ENCODE data around the gene FGF5. TPM values are rescaled to one million over a fixed set of nuclear protein-coding genes. Genes with fewer than 3 reads are reported as not detected.

Gene FGF5
- total RNA-seq, 1 experiment from 2014 or later, result not detected

DNA sequence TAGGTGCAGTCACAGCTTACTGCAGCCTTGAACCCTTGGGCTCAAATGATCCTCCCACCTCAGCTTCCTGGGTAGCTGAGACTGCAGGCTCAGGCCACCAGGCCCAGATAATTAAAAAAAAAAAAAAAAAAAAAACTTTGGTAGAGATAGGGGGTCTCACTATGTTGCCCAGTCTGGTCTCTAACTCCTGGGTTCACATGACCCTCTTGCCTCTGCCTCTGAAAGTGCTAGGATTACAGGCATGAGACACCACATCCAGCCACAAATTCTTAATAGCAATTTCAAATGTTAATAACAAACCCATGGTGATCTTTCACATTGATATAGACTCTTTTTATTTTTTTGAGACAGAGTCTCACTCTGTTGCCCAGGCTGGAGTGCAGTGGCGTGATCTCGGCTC is 12.3 kb upstream of the FGF5 start:
- Histone ChIP-seq H3K23ac (ENCODE audit: insufficient read length, low read depth, low read length) (no peak overlapping the region), H3K79me1 (ENCODE audit: insufficient read depth, low read depth, low read length, poor library complexity, severe bottlenecking) (no peaks in the 10 kb centered on the region), H3K4me2 (ENCODE audit: insufficient read depth, insufficient read length, low read length) (no peak overlapping the region), H4K5ac (ENCODE audit: insufficient read length, low read depth, low read length) (no peak overlapping the region), H3K9ac (ENCODE audit: extremely low read depth, insufficient read length, low read length) (no peak overlapping the region), H3K79me2 (ENCODE audit: insufficient read depth, low read length) (no peaks in the 10 kb centered on the region), H3T11ph (ENCODE audit: low read length) (no peak overlapping the region), H2BK15ac (ENCODE audit: low read depth, low read length) (no peak overlapping the region), H3K56ac (ENCODE audit: insufficient read length, low read depth, low read length) (no peak overlapping the region), H4K20me1 (ENCODE audit: control insufficient read depth, insufficient read depth, insufficient read length) (no peaks in the 10 kb centered on the region), H4K8ac (replicated peaks; ENCODE audit: insufficient read length, low read depth, low read length) (no peak overlapping the region), H3K27ac (ENCODE audit: insufficient read length, low read depth, low read length) (no peak overlapping the region), H3K14ac (ENCODE audit: insufficient read depth, low read length) (no peak overlapping the region), H3K27me3 (ENCODE audit: insufficient read depth, low read length) (no peaks in the 10 kb centered on the region), H4K91ac (ENCODE audit: insufficient read length, low read depth, low read length) (no peak overlapping the region), H3K4me1 (ENCODE audit: insufficient read depth, low read length) (no peaks in the 10 kb centered on the region), H3K4ac (ENCODE audit: low read depth, low read length) (no peak overlapping the region), H3K9me3 (ENCODE audit: control insufficient read depth, low read depth, low read length) (no peaks in the 10 kb centered on the region), H3K23me2 (ENCODE audit: insufficient read length, low read depth, low read length, poor library complexity, severe bottlenecking) (no peaks in the 10 kb centered on the region), H2AFZ (ENCODE audit: low read length) (no peak overlapping the region), H2BK120ac (ENCODE audit: low read depth, low read length, poor library complexity, severe bottlenecking) (no peak overlapping the region), H2AK5ac (ENCODE audit: insufficient read length, low read length) (no peak overlapping the region), H3K18ac (ENCODE audit: insufficient read length, low read depth, low read length) (no peak overlapping the region), H2BK5ac (ENCODE audit: insufficient read length, low read length) (no peak overlapping the region), H2BK12ac (ENCODE audit: insufficient read length, low read depth, low read length) (no peak overlapping the region), H2BK20ac (ENCODE audit: low read depth, low read length, poor library complexity, severe bottlenecking) (no peak overlapping the region)
- Mint-ChIP-seq H3K9me3 (no peaks in the 10 kb centered on the region), H3K27ac (no peak overlapping the region), H3K4me1 (peaks cover 1 to 5% of the 10 kb centered on the region in 2 experiments), H3K27me3 (ENCODE audit: low read depth) (peaks cover 48% of the 10 kb centered on the region), H3K36me3 (ENCODE audit: insufficient read depth in 1 of 3, low read depth in 3 of 3) (no peaks in the 10 kb centered on the region), H3K4me3 (no peak overlapping the region)
- no peak for DNase-seq
- TF ChIP-seq, protein P1, sequence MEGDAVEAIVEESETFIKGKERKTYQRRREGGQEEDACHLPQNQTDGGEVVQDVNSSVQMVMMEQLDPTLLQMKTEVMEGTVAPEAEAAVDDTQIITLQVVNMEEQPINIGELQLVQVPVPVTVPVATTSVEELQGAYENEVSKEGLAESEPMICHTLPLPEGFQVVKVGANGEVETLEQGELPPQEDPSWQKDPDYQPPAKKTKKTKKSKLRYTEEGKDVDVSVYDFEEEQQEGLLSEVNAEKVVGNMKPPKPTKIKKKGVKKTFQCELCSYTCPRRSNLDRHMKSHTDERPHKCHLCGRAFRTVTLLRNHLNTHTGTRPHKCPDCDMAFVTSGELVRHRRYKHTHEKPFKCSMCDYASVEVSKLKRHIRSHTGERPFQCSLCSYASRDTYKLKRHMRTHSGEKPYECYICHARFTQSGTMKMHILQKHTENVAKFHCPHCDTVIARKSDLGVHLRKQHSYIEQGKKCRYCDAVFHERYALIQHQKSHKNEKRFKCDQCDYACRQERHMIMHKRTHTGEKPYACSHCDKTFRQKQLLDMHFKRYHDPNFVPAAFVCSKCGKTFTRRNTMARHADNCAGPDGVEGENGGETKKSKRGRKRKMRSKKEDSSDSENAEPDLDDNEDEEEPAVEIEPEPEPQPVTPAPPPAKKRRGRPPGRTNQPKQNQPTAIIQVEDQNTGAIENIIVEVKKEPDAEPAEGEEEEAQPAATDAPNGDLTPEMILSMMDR (conservative IDR thresholded peaks at IDR 0.05), result no peak
- no CpG with 5 or more reads among the region's 2 CpGs for WGBS (ENCODE audit: extremely low coverage, insufficient read length, low lambda C conversion rate)
